Measurements from ENCODE around the gene NPHS1.
"Not testable (repeated sequence)": the region's sequence is repeated elsewhere in the genome, so short reads cannot be mapped to it uniquely, and the experiment has no call there.

Gene NPHS1, protein sequence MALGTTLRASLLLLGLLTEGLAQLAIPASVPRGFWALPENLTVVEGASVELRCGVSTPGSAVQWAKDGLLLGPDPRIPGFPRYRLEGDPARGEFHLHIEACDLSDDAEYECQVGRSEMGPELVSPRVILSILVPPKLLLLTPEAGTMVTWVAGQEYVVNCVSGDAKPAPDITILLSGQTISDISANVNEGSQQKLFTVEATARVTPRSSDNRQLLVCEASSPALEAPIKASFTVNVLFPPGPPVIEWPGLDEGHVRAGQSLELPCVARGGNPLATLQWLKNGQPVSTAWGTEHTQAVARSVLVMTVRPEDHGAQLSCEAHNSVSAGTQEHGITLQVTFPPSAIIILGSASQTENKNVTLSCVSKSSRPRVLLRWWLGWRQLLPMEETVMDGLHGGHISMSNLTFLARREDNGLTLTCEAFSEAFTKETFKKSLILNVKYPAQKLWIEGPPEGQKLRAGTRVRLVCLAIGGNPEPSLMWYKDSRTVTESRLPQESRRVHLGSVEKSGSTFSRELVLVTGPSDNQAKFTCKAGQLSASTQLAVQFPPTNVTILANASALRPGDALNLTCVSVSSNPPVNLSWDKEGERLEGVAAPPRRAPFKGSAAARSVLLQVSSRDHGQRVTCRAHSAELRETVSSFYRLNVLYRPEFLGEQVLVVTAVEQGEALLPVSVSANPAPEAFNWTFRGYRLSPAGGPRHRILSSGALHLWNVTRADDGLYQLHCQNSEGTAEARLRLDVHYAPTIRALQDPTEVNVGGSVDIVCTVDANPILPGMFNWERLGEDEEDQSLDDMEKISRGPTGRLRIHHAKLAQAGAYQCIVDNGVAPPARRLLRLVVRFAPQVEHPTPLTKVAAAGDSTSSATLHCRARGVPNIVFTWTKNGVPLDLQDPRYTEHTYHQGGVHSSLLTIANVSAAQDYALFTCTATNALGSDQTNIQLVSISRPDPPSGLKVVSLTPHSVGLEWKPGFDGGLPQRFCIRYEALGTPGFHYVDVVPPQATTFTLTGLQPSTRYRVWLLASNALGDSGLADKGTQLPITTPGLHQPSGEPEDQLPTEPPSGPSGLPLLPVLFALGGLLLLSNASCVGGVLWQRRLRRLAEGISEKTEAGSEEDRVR (N-terminal part only)

GRCh38 chr19:35852029-35852780 is at the start of gene NPHS1:
NPHS1 (minus strand) TSS chr19:35852504; CDS start chr19:35851837, 667 bp downstream.
- DNase-seq (ENCODE audit: low read depth): no peak

DNA sequence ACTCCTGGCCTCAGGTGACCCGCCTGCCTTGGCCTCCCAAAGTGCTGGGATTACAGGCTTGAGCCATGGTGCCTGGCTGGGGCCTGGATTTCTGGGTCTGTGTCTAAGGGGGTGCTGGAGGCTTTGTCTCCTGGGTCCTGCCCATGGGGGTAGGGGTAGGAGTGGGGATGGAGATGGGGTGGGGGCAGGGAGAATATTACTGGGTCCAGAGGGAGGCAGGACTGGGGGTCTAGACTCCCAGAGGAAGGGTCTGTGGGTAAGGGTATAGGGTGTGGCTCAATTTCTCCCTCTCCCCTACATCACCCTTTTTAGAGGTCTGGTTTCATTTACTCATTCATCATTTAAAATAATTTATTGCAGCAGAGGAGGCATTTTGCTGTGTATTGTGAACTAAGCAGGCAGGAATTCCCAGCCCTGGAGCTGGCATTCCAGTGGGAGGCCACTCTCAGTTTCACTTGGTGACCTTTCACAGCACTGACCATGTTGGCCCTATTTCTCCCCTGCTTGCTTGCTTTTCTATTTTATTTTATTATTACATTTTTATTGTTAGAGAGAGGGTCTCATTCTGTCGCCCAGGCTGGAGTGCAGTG is 48.8 kb upstream of the NPHS1 start:
- DNase-seq (ENCODE audit: low read depth): no peak

DNA sequence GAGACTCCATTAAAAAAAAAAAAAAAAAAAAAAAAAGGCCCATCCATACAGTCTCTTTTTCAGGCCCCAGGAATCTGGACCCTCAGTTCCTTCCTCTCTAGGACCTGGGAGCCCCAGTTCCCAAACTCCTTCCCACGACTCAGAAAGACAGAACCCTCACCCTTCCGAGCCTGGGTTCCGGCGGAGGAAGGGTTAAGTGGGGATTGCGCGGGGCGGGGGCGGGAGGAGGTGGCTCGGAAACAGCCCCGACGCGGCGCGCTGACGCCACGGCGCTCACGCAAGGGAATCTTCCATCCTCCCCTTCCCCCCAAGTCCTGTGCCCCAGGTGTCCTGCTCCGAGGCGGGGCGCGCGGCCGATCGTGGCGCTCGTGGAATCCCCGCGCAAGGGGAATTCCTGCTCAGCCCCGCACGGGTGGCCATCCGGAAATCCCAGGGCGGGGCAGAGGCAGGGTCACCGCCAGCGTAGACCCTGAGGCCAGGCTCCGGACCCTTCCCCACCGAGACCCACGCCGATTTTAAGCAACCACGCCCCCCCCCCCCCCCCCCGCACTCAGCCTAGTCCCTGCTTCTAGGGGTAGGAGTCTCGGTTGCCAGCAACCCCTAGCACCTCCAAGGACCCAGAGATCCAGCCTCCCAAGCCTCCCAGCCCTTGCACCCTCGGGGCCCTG is 47.4 kb upstream of the NPHS1 start:
- peak; percentile 85 for DNase-seq (ENCODE audit: low read depth)

DNA sequence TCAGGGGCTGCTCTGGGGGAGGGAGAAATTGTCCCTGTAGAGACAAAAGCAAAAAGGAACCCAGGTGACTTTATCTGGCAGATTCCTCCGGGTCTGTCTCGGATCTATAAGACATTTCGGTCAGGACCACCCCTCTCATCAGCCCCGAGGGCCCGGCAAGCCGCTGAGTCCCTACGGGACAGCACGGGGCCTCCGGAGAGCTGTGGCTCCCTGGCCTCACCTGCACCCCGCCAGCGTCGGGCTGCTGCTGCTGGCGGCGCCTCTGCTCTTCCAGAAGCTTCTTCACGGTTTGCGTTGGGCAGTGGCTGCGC is 46.1 kb upstream of the NPHS1 start:
- no peak for DNase-seq (ENCODE audit: low read depth)

GRCh38 chr19:35897706-35898451 is 45.6 kb upstream of the NPHS1 start:
- no peak for DNase-seq (ENCODE audit: low read depth)

- no peak for DNase-seq (ENCODE audit: low read depth)
These were observed 44.3 kb upstream of the NPHS1 start for GRCh38 chr19:35896643-35897040.

DNA sequence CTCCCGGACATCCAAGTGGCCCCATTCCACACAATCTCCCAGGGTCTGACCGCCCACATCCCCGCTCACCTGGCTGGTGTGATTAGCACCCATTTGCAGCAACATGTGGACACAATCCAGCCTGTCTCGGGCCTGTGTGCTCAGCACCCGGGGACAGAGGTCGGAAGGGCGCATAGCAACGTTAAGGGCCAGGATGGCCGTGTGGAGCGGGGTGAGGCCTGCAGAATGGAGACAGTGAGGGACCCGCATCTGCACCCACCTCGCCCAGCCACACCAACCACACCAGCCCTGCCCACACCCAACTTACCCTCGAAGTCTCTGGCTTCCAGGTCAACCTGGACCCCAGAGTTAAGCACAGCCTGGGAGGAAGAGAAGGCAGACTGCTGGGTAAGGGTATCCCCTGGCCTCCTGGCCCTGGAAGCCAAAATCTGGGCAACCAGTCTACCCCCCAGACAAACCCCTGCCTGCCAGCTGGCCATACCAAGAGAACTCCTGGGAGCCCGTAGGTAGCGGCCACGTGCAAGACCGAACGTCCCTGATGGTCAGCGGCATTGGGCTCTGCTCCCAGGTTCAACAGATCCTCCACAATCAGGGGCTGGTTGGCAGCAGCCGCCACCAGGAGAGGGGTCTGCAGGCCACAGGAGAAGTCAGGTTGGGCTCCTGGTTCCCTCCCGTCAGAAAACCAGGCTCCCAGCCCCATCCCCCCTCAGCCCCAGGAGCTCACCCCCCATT is 43.8 kb upstream of the NPHS1 start:
- no peak for DNase-seq (ENCODE audit: low read depth)

- DNase-seq (ENCODE audit: low read depth): no peak
These were observed 42.0 kb upstream of the NPHS1 start for GRCh38 chr19:35894342-35894741.

- not testable (repeated sequence) for DNase-seq (ENCODE audit: low read depth)
These were observed 39.5 kb upstream of the NPHS1 start for GRCh38 chr19:35891819-35892218.

- DNase-seq (ENCODE audit: low read depth): no peak
These were observed 37.9 kb upstream of the NPHS1 start for GRCh38 chr19:35890113-35890650.

- no peak for DNase-seq (ENCODE audit: low read depth)
These were observed 37.2 kb upstream of the NPHS1 start for GRCh38 chr19:35889370-35890112.

- DNase-seq (ENCODE audit: low read depth): no peak
These were observed 36.1 kb upstream of the NPHS1 start for GRCh38 chr19:35888398-35888797.

DNA sequence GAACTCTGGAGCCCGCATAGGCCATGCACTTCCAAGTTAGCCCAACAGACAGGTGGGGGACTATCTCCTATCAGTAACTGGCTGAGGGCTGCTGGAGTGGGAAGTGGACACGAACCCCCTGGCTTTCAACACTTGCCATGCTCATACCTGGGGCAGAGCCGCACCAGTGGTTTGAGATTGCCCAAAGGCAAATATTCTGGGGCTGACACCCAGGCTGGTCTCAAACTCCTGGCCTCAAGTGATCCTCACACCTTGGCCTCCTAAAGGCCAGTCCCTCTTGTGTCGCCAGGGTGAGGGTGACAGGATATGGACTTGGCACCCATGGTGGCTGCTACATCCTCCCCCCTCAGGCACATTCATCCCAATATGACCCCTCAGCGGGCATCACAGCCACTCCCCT is 34.9 kb upstream of the NPHS1 start:
- DNase-seq (ENCODE audit: low read depth): no peak

DNA sequence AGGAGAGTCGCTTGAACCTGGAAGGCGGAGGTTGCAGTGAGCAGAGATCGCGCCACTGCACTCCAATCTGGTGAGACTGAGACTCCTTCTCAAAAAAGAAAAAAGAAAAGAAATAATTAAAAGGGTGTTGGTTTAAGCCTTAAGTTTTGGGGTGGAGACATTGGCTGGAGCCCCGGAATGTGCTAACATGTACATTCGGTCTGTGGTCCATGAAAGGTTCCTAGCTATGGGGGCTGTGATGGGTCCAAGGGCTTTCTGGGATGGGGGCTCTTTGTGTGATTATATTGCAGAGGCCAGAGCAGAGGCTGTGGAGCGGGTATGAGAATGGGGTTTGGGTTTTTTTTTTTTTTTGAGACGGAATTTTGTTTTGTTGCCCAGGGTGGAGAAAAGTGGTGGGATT is 33.6 kb upstream of the NPHS1 start:
- no peak for DNase-seq (ENCODE audit: low read depth)

DNA sequence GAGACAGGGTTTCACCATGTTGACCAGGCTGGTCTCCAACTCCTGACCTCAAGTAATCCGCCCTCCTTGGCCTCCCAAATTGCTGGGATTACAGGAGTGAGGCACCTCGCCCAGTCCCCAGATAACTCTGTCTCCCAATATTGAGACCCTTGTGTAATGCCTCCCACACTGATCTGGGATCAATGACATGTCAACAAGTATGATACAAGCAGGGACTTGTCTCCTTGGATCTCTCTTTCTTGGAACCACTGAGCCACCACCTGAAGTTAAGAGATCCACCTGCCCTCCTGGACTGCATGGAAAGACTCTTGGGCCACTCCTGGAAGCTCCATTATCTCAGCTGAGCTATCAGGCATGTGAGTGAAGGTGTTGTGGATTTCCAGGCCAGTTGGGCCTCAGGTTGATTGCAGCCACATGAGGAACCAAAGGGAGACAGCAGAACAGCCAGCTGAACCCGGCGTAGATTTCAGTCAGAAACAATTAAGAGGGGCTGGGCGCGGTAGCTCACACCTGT is 33.0 kb upstream of the NPHS1 start:
- DNase-seq (ENCODE audit: low read depth): no peak

DNA sequence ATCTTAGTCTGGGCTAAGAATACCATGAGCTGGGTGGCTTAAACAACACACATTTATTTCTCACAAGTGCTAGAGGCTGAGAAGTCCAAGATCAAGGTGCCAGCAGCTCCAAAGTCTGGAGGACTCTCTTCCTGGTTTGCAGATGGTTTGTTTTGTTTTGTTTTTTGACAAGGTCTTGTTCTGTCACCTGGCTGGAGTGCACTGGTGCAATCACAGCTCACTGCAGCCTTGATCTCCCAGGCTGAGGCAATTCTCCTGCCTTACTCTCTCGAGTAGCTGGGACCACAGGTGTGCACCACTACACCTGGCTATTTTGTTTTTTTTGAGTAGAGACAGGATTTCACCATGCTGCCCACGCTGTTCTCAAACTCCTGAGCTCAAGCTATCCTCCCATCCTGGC is 31.6 kb upstream of the NPHS1 start:
- no peak for DNase-seq (ENCODE audit: low read depth)

DNA sequence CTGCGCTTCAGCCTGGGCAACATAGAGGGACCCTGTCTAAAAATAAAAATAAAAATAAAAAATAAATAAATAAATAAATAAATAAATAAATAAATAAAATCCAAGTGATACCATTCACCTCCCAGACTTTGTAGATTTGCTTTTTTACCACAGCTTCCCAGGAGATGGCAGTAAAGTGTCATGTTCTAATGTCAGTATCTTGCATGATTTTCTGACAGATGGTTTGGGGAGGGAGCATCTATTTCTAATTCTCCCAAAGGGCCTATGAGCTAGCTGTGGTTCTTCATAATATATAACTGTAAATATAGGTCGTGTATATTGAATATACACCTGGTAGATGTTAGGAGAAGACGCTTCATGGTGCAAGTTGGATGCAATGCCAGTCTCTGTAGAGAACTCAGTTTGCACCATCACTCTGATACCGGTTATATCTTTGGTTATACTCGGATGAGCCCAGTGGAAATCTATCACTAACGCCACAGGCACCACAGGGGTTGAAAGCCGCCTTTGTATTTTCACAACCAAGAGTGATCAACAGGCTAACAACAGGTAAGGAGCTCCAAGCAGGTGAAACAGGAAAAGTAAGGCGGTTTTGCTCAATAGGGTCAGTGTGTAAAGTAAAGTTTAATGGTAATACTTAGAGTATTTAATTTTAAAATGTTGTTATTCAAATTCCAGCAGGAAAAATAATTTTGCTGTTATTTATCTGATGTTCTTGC is 30.0 kb upstream of the NPHS1 start:
- DNase-seq (ENCODE audit: low read depth): peak; percentile 32

All from activated T-cell treated with anti-CD3 and anti-CD28 coated beads for 24 hours (primary cell).